Posterior vena cava (tissue), 2 donors: ENCODE data around the gene SMG7. TPM values are rescaled to one million over a fixed set of nuclear protein-coding genes. Genes with fewer than 3 reads are reported as not detected.
A peak's percentile ranks its signal among the peaks of the same experiment; 100 is the strongest.
"Not testable (repeated sequence)": the region's sequence is repeated elsewhere in the genome, so short reads cannot be mapped to it uniquely, and the experiment has no call there.

Experiments
- DNase-seq: peaks from one replicate; pipeline ENCODE4 v3.0.0-alpha.2; 2020; ENCODE audit warnings: low spot score
- intact Hi-C, 2 donors: fragments of 100-400 bp; cut with DNase I; formaldehyde crosslinking; loops; one replicate each; pipeline versions ENCODE4 v1.14.1 to v1.14.2; 2022 to 2023
- long read RNA-seq, 2 donors: library from polyadenylated mRNA; unstranded; transcript quantifications; one replicate each; pipeline ENCODE4 v2.0.0, GENCODE V29; 2020 to 2021
- total RNA-seq, 2 donors: library from RNA; stranded (reverse); fragmentation: NEBNext Ultra II Directional; extraction: Animal tissue kit (Norgen Biotek cat#: 25700); gene quantifications; one replicate each; pipeline ENCODE4 v1.2.1, GENCODE V29; 2021
- donor health status: DM: yes; HTN: yes; CAD: no.
- donor health status: DM: yes; HTN: yes; CAD: no.

Gene SMG7, protein sequence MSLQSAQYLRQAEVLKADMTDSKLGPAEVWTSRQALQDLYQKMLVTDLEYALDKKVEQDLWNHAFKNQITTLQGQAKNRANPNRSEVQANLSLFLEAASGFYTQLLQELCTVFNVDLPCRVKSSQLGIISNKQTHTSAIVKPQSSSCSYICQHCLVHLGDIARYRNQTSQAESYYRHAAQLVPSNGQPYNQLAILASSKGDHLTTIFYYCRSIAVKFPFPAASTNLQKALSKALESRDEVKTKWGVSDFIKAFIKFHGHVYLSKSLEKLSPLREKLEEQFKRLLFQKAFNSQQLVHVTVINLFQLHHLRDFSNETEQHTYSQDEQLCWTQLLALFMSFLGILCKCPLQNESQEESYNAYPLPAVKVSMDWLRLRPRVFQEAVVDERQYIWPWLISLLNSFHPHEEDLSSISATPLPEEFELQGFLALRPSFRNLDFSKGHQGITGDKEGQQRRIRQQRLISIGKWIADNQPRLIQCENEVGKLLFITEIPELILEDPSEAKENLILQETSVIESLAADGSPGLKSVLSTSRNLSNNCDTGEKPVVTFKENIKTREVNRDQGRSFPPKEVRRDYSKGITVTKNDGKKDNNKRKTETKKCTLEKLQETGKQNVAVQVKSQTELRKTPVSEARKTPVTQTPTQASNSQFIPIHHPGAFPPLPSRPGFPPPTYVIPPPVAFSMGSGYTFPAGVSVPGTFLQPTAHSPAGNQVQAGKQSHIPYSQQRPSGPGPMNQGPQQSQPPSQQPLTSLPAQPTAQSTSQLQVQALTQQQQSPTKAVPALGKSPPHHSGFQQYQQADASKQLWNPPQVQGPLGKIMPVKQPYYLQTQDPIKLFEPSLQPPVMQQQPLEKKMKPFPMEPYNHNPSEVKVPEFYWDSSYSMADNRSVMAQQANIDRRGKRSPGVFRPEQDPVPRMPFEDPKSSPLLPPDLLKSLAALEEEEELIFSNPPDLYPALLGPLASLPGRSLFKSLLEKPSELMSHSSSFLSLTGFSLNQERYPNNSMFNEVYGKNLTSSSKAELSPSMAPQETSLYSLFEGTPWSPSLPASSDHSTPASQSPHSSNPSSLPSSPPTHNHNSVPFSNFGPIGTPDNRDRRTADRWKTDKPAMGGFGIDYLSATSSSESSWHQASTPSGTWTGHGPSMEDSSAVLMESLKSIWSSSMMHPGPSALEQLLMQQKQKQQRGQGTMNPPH
- 10 to 100 TPM; 27.9 to 34.3 TPM for total RNA-seq
- long read RNA-seq, donor 1, partial matches to known transcripts: 4 of 11 reads
- long read RNA-seq, donor 1, other reads (novel, unspliced or antisense): 7 of 11 reads
- long read RNA-seq, donor 2, partial matches to known transcripts: 11 of 16 reads
- long read RNA-seq, donor 2, other reads (novel, unspliced or antisense): 5 of 16 reads

DNA sequence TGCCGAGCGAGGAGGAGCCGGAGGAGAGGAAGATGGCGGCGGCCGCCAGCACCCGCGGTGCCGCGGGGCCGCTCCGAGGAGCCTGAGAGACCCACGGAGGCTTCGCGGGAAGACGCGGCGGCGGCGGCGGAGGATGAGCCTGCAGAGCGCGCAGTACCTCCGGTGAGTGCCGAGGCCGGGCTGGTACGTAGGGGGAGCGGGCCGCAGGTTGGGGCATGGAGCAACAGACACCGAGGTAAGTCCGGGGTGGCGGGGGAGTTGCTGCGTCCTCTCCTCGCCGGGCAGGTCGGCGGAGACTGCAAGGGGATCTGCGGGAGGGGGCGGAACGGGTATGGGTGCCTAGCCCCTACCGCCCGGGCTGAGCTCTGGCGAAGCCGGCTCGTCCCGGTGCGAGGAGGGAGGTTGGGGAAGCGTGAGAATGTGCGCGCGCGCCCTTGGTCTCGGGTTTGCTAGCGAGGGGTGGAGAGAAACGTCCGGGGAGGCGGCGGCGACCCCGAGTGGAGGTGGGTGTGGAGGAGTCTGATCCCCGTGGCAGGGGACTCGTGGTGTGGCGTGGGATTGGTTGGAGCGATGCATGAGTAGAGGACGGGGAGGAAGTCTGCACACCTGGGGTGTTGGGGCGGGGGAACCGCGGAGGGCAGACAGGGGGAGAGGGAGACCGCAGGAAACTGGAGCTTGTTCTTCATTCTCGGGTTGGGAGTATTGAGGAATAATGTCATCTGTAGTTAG is at the start of gene SMG7:
Gene SMG7 (plus strand): TSS at position 12 of the 729 bp plus-strand sequence. CDS start 122 bp downstream, at position 134.
- peak; percentile 88 for DNase-seq
- intact Hi-C loops: loop anchor here in 1 of 2 donors (10.0 kb wide), 1 partner anchor 62 kb away; no protein-coding TSS in a partner anchor

GRCh38 chr1:183423541-183423940 is 48.8 kb upstream of the SMG7 start:
- intact Hi-C loops: no loop called here
- DNase-seq: no peak

DNA sequence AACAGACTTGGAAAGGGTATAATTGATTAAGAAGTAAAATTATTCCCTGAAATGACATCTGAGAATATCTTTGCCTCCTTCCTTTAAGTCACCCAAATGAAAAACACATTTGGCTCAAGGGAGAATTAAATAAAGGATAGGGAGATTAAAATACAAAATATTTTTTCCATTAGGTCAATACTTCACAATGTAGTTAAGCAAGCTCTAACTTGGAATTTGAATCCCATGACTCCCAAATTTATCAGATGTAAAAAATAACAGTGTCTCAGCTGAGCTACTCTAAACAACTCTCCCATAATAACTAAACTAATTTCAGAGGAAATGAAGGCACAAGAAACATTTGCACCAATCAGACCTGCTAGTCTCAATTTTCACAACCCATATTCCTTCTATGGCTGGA is 47.6 kb upstream of the SMG7 start:
- no peak for DNase-seq
- intact Hi-C loops: no loop called here

DNA sequence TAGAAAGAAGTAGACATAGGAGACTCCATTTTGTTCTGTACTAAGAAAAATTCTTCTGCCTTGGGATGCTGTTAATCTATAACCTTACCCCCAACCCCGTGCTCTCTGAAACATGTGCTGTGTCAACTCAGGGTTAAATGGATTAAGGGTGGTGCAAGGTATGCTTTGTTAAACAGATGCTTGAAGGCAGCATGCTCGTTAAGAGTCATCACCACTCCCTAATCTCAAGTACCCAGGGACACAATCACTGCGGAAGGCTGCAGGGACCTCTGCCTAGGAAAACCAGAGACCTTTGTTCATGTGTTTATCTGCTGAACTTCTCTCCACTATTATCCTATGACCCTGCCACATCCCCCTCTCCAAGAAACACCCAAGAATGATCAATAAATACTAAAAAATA is 44.7 kb upstream of the SMG7 start:
- DNase-seq, intact Hi-C loops: not testable (repeated sequence)

DNA sequence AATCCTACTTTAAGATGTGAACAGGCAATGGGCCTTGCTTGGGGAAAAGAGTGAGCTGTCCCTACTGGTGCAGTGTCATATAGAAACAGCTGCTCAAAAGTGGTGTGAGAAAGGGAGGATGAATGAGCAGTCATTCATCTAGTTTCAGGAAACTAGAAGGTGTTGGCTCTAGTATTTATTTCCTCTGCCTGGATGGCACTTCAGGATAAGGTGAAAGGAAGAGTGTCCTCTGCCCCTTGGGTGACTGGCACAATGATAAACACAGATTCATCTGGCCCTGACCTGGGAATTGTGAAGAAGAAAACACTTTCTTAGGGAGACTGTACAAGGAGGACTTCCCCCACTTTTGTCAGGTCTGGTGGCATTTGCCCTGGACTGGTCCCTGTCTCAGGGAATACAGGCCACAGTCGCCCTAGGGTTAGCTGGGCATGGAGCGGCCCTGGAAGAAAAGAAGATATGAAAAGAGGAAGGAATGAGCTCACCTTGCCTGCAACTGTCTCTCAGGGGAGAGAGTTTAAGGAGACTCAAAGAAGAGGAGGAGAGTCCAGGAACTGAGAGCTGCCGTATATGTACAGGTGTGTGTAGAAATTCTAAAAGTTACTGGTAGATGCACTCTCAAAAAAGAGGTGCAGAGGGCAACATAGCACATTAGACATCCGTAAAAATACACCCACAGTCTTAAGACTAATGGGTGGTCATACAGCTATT is 40.3 kb upstream of the SMG7 start:
- intact Hi-C loops: no loop called here
- DNase-seq: no peak

DNA sequence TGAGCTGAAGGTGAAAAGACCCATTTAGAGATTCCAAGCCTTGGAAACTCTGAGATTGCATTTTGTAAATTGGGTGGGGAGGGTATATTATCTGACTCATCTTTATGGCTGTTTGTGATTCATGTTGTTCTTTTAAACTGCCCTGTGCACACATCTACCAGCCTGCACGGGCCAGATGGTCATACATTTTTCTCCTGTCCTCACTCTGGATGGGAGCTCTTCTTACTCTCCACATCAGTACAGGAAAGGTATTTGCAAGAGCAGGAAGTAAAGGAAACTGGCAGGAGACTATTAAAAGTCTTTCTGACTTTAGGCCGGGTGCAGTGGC is 39.8 kb upstream of the SMG7 start:
- DNase-seq: no peak

GRCh38 chr1:183433703-183434102 is 38.6 kb upstream of the SMG7 start:
- intact Hi-C loops: no loop called here
- DNase-seq: no peak

More for the DNA sequence above, 39.8 kb upstream of the SMG7 start:
- intact Hi-C loops: no loop called here

DNA sequence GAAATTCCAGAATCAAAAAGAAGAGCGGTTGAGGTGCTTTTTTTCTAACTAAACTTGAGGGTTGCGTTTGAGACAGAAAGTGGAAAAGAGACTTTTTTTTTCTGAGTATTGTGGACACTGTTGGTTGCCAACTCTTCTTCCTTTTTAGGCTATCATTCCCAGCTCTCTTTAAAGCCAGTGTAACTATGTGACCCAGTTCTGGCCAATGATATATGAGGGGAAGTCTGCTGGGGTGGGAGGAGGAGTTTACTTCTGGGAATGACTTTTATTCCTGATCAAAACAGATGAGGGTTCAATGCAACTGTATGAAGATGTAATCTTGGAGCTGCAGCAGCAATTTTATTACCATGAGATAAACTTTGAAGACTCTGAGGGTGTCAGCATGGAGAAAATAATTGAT is 36.8 kb upstream of the SMG7 start:
- no peak for DNase-seq
- intact Hi-C loops: no loop called here

- no peak for DNase-seq
- intact Hi-C loops: no loop called here
These were observed 34.2 kb upstream of the SMG7 start for GRCh38 chr1:183438060-183438459.

GRCh38 chr1:183443011-183443410 is 29.3 kb upstream of the SMG7 start:
- no peak for DNase-seq
- intact Hi-C loops: no loop called here

- DNase-seq: no peak
- intact Hi-C loops: no loop called here
These were observed 28.8 kb upstream of the SMG7 start for GRCh38 chr1:183443466-183443865.

DNA sequence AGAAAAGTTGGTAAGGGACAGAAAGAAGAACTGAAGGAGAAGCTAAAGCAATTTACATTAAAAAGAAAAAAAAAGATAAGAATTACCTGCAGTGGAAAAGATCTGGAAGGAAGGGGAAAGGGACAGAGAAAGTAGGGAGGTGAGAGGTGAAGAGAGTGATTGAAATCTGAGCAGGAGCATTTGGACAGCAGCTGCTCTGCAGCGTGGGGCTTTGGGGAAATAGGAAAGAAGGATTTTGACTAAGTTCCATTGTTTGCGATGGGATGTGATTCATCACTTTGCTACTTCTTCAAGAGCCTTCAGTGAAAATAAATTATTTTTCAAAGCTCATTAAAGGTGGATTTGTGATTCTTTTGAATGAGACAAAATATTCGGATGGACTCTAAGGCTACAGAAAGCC is 28.1 kb upstream of the SMG7 start:
- no peak for DNase-seq
- intact Hi-C loops: no loop called here

- no peak for DNase-seq
- intact Hi-C loops: no loop called here
These were observed 23.0 kb upstream of the SMG7 start for GRCh38 chr1:183449223-183449770.

- intact Hi-C loops: no loop called here
- DNase-seq: no peak
These were observed 22.2 kb upstream of the SMG7 start for GRCh38 chr1:183450093-183450492.

GRCh38 chr1:183454377-183454776 is 17.9 kb upstream of the SMG7 start:
- no peak for DNase-seq
- intact Hi-C loops: no loop called here

DNA sequence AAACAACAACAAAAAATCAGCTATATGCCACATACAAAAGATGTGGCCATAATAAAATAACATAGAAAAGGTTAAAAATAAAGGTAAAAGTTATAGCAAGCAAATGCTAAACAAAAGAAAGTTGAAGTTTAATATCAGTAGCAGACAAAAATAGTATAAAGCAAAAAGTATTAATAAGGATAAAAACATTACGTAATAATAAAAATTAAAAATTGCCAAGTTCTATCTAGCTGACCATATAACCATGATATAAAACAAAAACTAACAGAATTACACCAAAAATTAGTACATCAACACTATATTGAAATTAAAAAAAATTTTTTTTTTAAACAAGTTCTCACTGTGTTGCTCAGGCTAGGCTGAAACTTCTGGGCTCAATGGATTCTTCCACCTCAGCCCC is 15.5 kb upstream of the SMG7 start:
- intact Hi-C loops: no loop called here

GRCh38 chr1:183457449-183457848 is 14.8 kb upstream of the SMG7 start:
- intact Hi-C loops: no loop called here
- DNase-seq: no peak

More for the DNA sequence above, 15.5 kb upstream of the SMG7 start:
- DNase-seq: no peak

DNA sequence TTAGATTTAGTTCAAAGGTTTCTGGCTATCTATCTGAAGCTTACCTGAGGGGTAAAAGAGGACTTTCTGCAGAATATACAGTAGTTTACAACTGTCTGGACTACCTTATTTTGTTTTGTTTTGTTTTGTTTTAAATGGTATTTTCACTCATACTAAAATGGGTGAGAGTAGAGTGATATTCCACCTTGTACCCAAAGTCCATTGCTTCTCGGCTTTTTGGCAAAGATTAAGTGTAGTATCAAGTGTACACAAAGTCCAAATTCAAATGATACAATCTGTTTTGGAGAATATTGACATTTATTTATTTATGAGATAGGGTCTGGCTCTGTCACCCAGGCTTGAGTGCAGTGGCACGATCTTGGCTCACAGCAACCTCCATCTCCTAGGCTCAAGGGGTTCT is 11.7 kb upstream of the SMG7 start:
- DNase-seq: no peak
- intact Hi-C loops: no loop called here
